ENCODE results near the gene ZNF146. TPM values are rescaled to one million over a fixed set of nuclear protein-coding genes. Genes with fewer than 3 reads are reported as not detected.
"Not testable (repeated sequence)": the region's sequence is repeated elsewhere in the genome, so short reads cannot be mapped to it uniquely, and the experiment has no call there.

ZNF146 gene
- total RNA-seq, 1 donor from 2014 or later, result 82.7 TPM

- H3K27ac Mint-ChIP-seq (ENCODE audit: unreplicated experiment), result no peak overlapping the region
- H3K4me1 ChIP-seq (ENCODE audit: insufficient read depth, low read length), result peaks cover 17% of the 10 kb centered on the region
These were observed 6.6 kb downstream of the ZNF146 start for GRCh38 chr19:36221474-36221873.

GRCh38 chr19:36222503-36222902, 7.6 kb downstream of the ZNF146 start:
- Histone ChIP-seq H3K9ac (ENCODE audit: low read length) (no peak overlapping the region), H3K4me1 (ENCODE audit: insufficient read depth, low read length) (peaks cover 17% of the 10 kb centered on the region), H2AFZ (ENCODE audit: low read depth, low read length) (no peak overlapping the region), H3K27ac (ENCODE audit: low read depth, low read length) (no peak overlapping the region), H3K79me2 (ENCODE audit: insufficient read depth, low read length) (peaks cover 95% of the 10 kb centered on the region), H4K20me1 (ENCODE audit: insufficient read depth, low read length) (peaks cover 88% of the 10 kb centered on the region), H3K9me3 (ENCODE audit: insufficient read depth, low read depth, low read length) (no peaks in the 10 kb centered on the region), H3K27me3 (ENCODE audit: insufficient read depth, low read length) (no peaks in the 10 kb centered on the region), H3K4me3 (ENCODE audit: insufficient read depth, low read depth, low read length) (no peak overlapping the region), H3K36me3 (ENCODE audit: insufficient read depth, low read length) (peaks cover 27% of the 10 kb centered on the region), H3K4me2 (ENCODE audit: low read length) (no peak overlapping the region)
- H3K27me3 Mint-ChIP-seq (ENCODE audit: low read depth, unreplicated experiment), result no peaks in the 10 kb centered on the region
- no peak overlapping the region for H3K27ac Mint-ChIP-seq (ENCODE audit: unreplicated experiment)
- peaks cover 13% of the 10 kb centered on the region for H3K36me3 Mint-ChIP-seq (ENCODE audit: low read depth, unreplicated experiment)
- TF ChIP-seq CTCF (IDR thresholded peaks at IDR 0.05; ENCODE audit: insufficient read depth, low read depth, low read length) (no peak), EZH2 (IDR thresholded peaks at IDR 0.05; ENCODE audit: insufficient read depth, low read length) (no peak)
- peaks cover 23% of the 10 kb centered on the region for H3K4me1 Mint-ChIP-seq (ENCODE audit: low read depth, unreplicated experiment)
- H3K9me3 Mint-ChIP-seq (ENCODE audit: unreplicated experiment), result no peaks in the 10 kb centered on the region
- FAIRE-seq (no peak), DNase-seq (ENCODE audit: low read depth) (no peak)
- no peak overlapping the region for H3K4me3 Mint-ChIP-seq (ENCODE audit: unreplicated experiment)

More at GRCh38 chr19:36221474-36221873, 6.6 kb downstream of the ZNF146 start:
- Mint-ChIP-seq H3K27me3 (ENCODE audit: low read depth, unreplicated experiment) (no peaks in the 10 kb centered on the region), H3K4me3 (ENCODE audit: unreplicated experiment) (no peak overlapping the region), H3K9me3 (ENCODE audit: unreplicated experiment) (no peaks in the 10 kb centered on the region), H3K36me3 (ENCODE audit: low read depth, unreplicated experiment) (peaks cover 13% of the 10 kb centered on the region), H3K4me1 (ENCODE audit: low read depth, unreplicated experiment) (peaks cover 23% of the 10 kb centered on the region)
- H3K9me3 ChIP-seq (ENCODE audit: insufficient read depth, low read depth, low read length), result no peaks in the 10 kb centered on the region
- H3K27me3 ChIP-seq (ENCODE audit: insufficient read depth, low read length), result no peaks in the 10 kb centered on the region
- no peak overlapping the region for H3K4me2 ChIP-seq (ENCODE audit: low read length)
- no peak overlapping the region for H3K27ac ChIP-seq (ENCODE audit: low read depth, low read length)
- FAIRE-seq (no peak), DNase-seq (ENCODE audit: low read depth) (no peak)
- no peak overlapping the region for H3K4me3 ChIP-seq (ENCODE audit: insufficient read depth, low read depth, low read length)
- peaks cover 22% of the 10 kb centered on the region for H3K36me3 ChIP-seq (ENCODE audit: insufficient read depth, low read length)
- H3K9ac ChIP-seq (ENCODE audit: low read length), result no peak overlapping the region
- H2AFZ ChIP-seq (ENCODE audit: low read depth, low read length), result no peak overlapping the region
- TF ChIP-seq CTCF (IDR thresholded peaks at IDR 0.05; ENCODE audit: insufficient read depth, low read depth, low read length), result no peak
- TF ChIP-seq EZH2 (IDR thresholded peaks at IDR 0.05; ENCODE audit: insufficient read depth, low read length), result no peak
- H3K79me2 ChIP-seq (ENCODE audit: insufficient read depth, low read length), result peaks cover 97% of the 10 kb centered on the region
- H4K20me1 ChIP-seq (ENCODE audit: insufficient read depth, low read length), result peaks cover 90% of the 10 kb centered on the region

- H3K9me3 ChIP-seq (ENCODE audit: insufficient read depth, low read depth, low read length), result no peaks in the 10 kb centered on the region
- Mint-ChIP-seq H3K4me3 (ENCODE audit: unreplicated experiment) (no peak overlapping the region), H3K9me3 (ENCODE audit: unreplicated experiment) (no peaks in the 10 kb centered on the region), H3K27ac (ENCODE audit: unreplicated experiment) (no peak overlapping the region), H3K36me3 (ENCODE audit: low read depth, unreplicated experiment) (peaks cover 13% of the 10 kb centered on the region), H3K27me3 (ENCODE audit: low read depth, unreplicated experiment) (no peaks in the 10 kb centered on the region), H3K4me1 (ENCODE audit: low read depth, unreplicated experiment) (peaks cover 11% of the 10 kb centered on the region)
- peaks cover 96% of the 10 kb centered on the region for H4K20me1 ChIP-seq (ENCODE audit: insufficient read depth, low read length)
- no peaks in the 10 kb centered on the region for H3K27me3 ChIP-seq (ENCODE audit: insufficient read depth, low read length)
- H3K27ac ChIP-seq (ENCODE audit: low read depth, low read length), result peak overlapping the region; percentile 33
- H3K79me2 ChIP-seq (ENCODE audit: insufficient read depth, low read length), result peaks cover 95% of the 10 kb centered on the region
- peak overlapping the region; percentile 80 for H3K4me2 ChIP-seq (ENCODE audit: low read length)
- TF ChIP-seq EZH2 (IDR thresholded peaks at IDR 0.05; ENCODE audit: insufficient read depth, low read length) (no peak), CTCF (IDR thresholded peaks at IDR 0.05; ENCODE audit: insufficient read depth, low read depth, low read length) (no peak)
- FAIRE-seq, result peak; percentile 23
- peak; percentile 60 for DNase-seq (ENCODE audit: low read depth)
- H2AFZ ChIP-seq (ENCODE audit: low read depth, low read length), result no peak overlapping the region
- peak overlapping the region; percentile 29 for H3K9ac ChIP-seq (ENCODE audit: low read length)
- peaks cover 42% of the 10 kb centered on the region for H3K36me3 ChIP-seq (ENCODE audit: insufficient read depth, low read length)
- no peak overlapping the region for H3K4me3 ChIP-seq (ENCODE audit: insufficient read depth, low read depth, low read length)
- H3K4me1 ChIP-seq (ENCODE audit: insufficient read depth, low read length), result peaks cover 17% of the 10 kb centered on the region
These were observed 10.4 kb downstream of the ZNF146 start for GRCh38 chr19:36225219-36225892.

GRCh38 chr19:36233626-36234025, 18.7 kb downstream of the ZNF146 start:
- H3K36me3 ChIP-seq (ENCODE audit: insufficient read depth, low read length), result peaks cover 70% of the 10 kb centered on the region

More at GRCh38 chr19:36233626-36234025, 18.7 kb downstream of the ZNF146 start:
- Mint-ChIP-seq H3K9me3 (ENCODE audit: unreplicated experiment) (peaks cover 26% of the 10 kb centered on the region), H3K36me3 (ENCODE audit: low read depth, unreplicated experiment) (peaks cover 67% of the 10 kb centered on the region)
- H3K27ac ChIP-seq (ENCODE audit: low read depth, low read length); H3K4me3 Mint-ChIP-seq (ENCODE audit: unreplicated experiment); H3K9ac ChIP-seq (ENCODE audit: low read length); H3K4me3 ChIP-seq (ENCODE audit: insufficient read depth, low read depth, low read length); H3K4me1 Mint-ChIP-seq (ENCODE audit: low read depth, unreplicated experiment); H3K27me3 ChIP-seq (ENCODE audit: insufficient read depth, low read length); H3K27me3 Mint-ChIP-seq (ENCODE audit: low read depth, unreplicated experiment); H2AFZ ChIP-seq (ENCODE audit: low read depth, low read length); H3K4me2 ChIP-seq (ENCODE audit: low read length); DNase-seq (ENCODE audit: low read depth); H3K27ac Mint-ChIP-seq (ENCODE audit: unreplicated experiment); H3K4me1 ChIP-seq (ENCODE audit: insufficient read depth, low read length); FAIRE-seq: not testable (repeated sequence)
- peaks cover 23% of the 10 kb centered on the region for H3K79me2 ChIP-seq (ENCODE audit: insufficient read depth, low read length)
- H3K9me3 ChIP-seq (ENCODE audit: insufficient read depth, low read depth, low read length), result peaks cover 20% of the 10 kb centered on the region
- H4K20me1 ChIP-seq (ENCODE audit: insufficient read depth, low read length), result peaks cover 35% of the 10 kb centered on the region
